ACC112 (cell line): ENCODE measurements around the gene OR8B12.

ENCODE experiments used
- H2AFZ ChIP-seq: fragments of 200-600 bp; sonication (generic); one replicate; pipeline ENCODE4 v1.6.0; 2017; ENCODE audit warnings: antibody characterized with exemption, low read length; ENCODE audit not compliant: unreplicated experiment
- H3K27ac ChIP-seq: fragments of 200-600 bp; sonication (generic); 2 replicates; pipeline ENCODE4 v1.5.1; 2014; ENCODE audit warnings: low read depth, mild to moderate bottlenecking, antibody characterized with exemption, low read length, moderate library complexity
- H3K27me3 ChIP-seq: fragments of 200-600 bp; sonication (generic); 2 replicates; pipeline ENCODE4 v1.6.1; 2014; ENCODE audit warnings: mild to moderate bottlenecking, antibody characterized with exemption, low read length, moderate library complexity, mixed read lengths; ENCODE audit not compliant: insufficient read depth
- H3K36me3 ChIP-seq: fragments of 200-600 bp; sonication (generic); 2 replicates; pipeline ENCODE4 v1.6.1; 2016; ENCODE audit warnings: mild to moderate bottlenecking, antibody characterized with exemption, low read length, moderate library complexity, mixed read lengths; ENCODE audit not compliant: insufficient read depth
- H3K4me1 ChIP-seq: fragments of 200-600 bp; sonication (generic); one replicate; pipeline ENCODE4 v1.6.1; 2016; ENCODE audit warnings: low read length, mixed read lengths; ENCODE audit not compliant: insufficient read depth, unreplicated experiment, control insufficient read depth
- H3K4me3 ChIP-seq: fragments of 200-600 bp; sonication (generic); 2 replicates; pipeline ENCODE4 v1.5.1; 2014; ENCODE audit warnings: mild to moderate bottlenecking, low read depth, low read length
- H3K79me2 ChIP-seq: fragments of 200-600 bp; sonication (generic); one replicate; pipeline ENCODE4 v1.6.0; 2016; ENCODE audit warnings: low read length; ENCODE audit not compliant: control insufficient read depth, unreplicated experiment, insufficient read depth

Gene OR8B12

DNA sequence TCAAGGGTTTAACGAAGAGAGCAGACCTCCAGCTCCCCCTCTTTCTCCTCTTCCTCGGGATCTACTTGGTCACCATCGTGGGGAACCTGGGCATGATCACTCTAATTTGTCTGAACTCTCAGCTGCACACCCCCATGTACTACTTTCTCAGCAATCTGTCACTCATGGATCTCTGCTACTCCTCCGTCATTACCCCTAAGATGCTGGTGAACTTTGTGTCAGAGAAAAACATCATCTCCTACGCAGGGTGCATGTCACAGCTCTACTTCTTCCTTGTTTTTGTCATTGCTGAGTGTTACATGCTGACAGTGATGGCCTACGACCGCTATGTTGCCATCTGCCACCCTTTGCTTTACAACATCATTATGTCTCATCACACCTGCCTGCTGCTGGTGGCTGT, 26.7 kb upstream of the OR8B12 start:
- Histone ChIP-seq H2AFZ (no peak overlapping the region), H3K4me1 (no peaks in the 10 kb centered on the region), H3K79me2 (no peaks in the 10 kb centered on the region), H3K27ac (no peak overlapping the region), H3K27me3 (peaks cover 80% of the 10 kb centered on the region), H3K36me3 (no peaks in the 10 kb centered on the region), H3K4me3 (no peak overlapping the region)

DNA sequence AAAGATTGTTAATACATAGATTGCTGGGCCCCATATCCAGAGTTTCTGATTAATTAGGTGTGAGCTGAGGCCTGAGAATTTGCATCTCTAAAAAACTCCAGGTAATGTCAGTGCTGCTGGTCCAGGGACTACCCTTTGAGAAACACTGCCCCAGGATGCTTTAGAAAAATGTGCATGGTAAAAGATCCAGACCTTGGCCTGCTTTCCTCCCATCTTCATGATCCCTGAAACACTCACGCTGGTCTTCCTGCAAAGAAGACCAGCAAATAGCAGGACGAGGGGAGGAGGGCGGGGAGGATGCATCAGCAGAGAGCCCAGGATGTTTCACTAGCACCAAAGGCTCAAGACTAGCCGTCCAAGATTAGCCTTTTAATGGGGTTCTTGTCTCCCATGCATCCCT, 26.2 kb upstream of the OR8B12 start, which contains the start of gene OR8A1:
TSS of gene OR8A1 (plus strand) at position 301 of the 400 bp plus-strand sequence. CDS start 123 bp downstream, outside the sequence.
- no peak within 1 kb of the TSS for H3K4me3 ChIP-seq
- no peaks in the 10 kb centered on the region for H3K4me1 ChIP-seq
- H3K27ac ChIP-seq = no peak within 1 kb of the TSS
- no peak within 1 kb of the TSS for H2AFZ ChIP-seq
- H3K36me3 ChIP-seq = no peaks in the 10 kb centered on the region
- H3K79me2 ChIP-seq = no peaks in the 10 kb centered on the region
- H3K27me3 ChIP-seq = peaks cover 78% of the 10 kb centered on the region

DNA sequence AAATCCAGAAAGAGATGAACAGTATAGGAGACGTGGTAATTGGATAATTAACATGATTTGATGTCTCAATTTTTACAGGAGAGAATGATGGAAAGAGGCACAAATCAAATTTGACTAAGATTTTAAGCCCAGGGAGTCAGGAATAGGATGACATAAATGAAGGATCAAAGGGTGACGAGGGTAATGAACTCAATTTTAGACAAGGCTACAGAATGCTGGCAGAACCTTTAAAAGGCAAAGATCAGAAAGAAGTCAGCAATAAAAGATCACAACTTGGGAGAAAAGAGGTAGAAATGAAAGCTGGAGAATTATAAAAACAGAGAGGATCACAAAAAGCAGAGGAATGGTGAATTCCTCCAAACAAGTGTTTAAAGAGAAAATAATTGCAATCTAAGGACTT, 13.4 kb upstream of the OR8B12 start:
- H3K36me3 ChIP-seq = no peaks in the 10 kb centered on the region
- H2AFZ ChIP-seq = no peak overlapping the region
- H3K79me2 ChIP-seq = no peaks in the 10 kb centered on the region
- no peaks in the 10 kb centered on the region for H3K4me1 ChIP-seq
- H3K27me3 ChIP-seq = peaks cover 40% of the 10 kb centered on the region
- no peak overlapping the region for H3K27ac ChIP-seq
- no peak overlapping the region for H3K4me3 ChIP-seq

DNA sequence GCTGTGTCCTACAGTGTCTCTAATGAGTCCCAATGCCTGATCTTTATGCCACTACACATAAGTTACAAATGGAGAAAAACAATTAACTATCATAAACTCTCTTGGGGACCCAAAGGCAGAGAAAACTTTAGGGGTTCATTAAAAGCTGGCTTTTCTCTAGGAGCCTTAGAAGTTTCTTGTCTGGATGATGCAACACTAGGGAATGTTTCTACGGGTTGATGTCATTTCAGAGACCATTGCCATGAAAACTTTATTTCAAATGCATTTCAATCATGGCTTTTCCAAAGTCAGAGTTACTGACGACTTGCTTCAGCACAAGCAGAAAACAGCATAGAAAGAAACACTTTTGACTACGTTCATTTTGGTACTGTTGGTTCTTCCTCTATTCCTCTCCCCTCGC, 8.5 kb upstream of the OR8B12 start:
- Histone ChIP-seq H3K79me2 (no peaks in the 10 kb centered on the region), H3K4me1 (no peaks in the 10 kb centered on the region), H3K27me3 (peaks cover 17% of the 10 kb centered on the region; the same call in 1 of the 2 replicates), H3K36me3 (no peaks in the 10 kb centered on the region), H2AFZ (no peak overlapping the region), H3K4me3 (no peak overlapping the region), H3K27ac (no peak overlapping the region)

DNA sequence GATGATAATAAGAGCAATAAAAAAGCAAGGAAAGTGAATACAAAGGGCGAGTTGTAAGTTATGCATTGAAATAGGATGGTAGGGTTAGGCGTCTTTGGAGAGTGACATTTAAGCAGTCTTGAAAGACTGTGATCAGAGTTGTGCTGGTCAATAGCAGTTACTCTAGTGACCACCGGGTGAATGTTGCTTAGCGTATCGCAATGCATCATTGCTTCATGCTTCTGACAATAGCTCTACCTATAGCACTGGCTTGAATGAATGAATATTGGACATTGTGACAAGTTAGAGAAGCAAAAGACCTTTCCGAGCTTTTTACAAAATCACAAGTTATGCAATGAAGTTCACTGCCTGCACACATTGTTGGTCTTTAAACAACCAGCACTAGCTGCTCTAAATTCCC, 7.7 kb upstream of the OR8B12 start:
- H3K4me3 ChIP-seq = no peak overlapping the region
- no peaks in the 10 kb centered on the region for H3K79me2 ChIP-seq
- H3K36me3 ChIP-seq = no peaks in the 10 kb centered on the region
- no peaks in the 10 kb centered on the region for H3K4me1 ChIP-seq
- H3K27me3 ChIP-seq = peaks cover 18% of the 10 kb centered on the region; the same call in 1 of the 2 replicates
- no peak overlapping the region for H2AFZ ChIP-seq
- H3K27ac ChIP-seq = no peak overlapping the region

DNA sequence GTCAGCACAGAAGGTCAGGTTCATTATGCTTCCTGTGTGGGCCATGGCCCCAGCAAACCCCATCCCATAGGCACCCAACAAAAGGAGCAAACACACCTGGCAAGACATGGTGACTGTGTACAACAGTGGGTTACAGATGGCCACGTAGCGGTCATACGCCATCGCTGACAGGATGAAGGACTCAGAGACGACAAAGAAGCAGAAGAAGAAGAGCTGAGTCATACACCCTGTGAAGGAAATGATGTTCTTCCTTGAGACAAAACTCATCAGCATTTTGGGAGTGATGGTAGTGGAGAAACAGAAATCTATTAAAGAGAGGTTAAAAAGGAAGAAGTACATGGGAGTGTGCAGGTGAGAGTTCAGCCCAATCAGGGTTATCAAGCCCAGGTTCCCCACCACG, 309 bp downstream of the OR8B12 start:
- H3K4me1 ChIP-seq = no peaks in the 10 kb centered on the region
- no peak overlapping the region for H2AFZ ChIP-seq
- H3K27ac ChIP-seq = no peak overlapping the region
- no peaks in the 10 kb centered on the region for H3K79me2 ChIP-seq
- H3K27me3 ChIP-seq = peaks cover 38% of the 10 kb centered on the region
- H3K36me3 ChIP-seq = no peaks in the 10 kb centered on the region
- no peak overlapping the region for H3K4me3 ChIP-seq

DNA sequence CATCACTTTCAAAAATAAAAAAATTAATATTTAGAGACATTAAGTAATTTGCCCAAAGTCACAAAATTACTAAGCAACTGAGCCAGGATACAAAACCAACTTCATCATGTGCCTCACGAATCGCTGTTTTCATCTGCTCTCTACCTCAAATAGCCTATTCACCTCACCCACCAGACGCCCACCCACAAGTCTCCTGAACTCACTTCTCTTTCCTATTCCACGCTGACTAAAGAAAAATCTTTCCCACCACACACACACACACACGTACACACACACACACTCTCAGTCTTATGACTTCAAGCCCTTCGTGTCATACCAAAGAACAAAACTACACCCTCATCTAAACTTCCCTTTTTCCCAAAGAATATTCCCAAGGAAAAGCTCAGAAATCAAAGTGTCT, 2.2 kb downstream of the OR8B12 start:
- peaks cover 32% of the 10 kb centered on the region for H3K27me3 ChIP-seq
- H3K27ac ChIP-seq = no peak overlapping the region
- no peaks in the 10 kb centered on the region for H3K36me3 ChIP-seq

DNA sequence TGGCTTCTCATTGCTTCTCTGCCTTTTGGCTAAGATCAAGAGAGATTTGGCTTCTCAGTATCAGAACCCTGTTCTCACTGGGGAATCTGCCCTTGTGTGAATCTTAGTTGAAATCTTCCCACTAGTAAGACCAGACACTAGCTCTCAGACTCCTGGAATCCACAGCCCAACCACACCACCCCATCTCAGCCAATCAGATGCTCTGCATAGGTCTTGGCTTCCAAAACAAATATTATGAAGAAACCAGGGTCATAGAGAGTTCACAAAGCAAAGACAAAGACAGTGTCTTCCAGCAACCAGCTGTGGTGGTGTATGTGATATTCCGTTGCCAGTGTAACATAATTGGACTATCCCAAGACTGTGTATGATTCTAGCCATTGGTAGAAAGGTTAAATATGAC, 5.4 kb downstream of the OR8B12 start:
- Histone ChIP-seq H3K27me3 (peaks cover 7% of the 10 kb centered on the region; the same call in 1 of the 2 replicates), H3K27ac (no peak overlapping the region), H2AFZ (no peak overlapping the region), H3K36me3 (no peaks in the 10 kb centered on the region), H3K4me1 (no peaks in the 10 kb centered on the region), H3K4me3 (no peak overlapping the region), H3K79me2 (no peaks in the 10 kb centered on the region)

More for the DNA sequence above, 2.2 kb downstream of the OR8B12 start:
- Histone ChIP-seq H3K79me2 (no peaks in the 10 kb centered on the region), H3K4me3 (no peak overlapping the region), H3K4me1 (no peaks in the 10 kb centered on the region), H2AFZ (no peak overlapping the region)

DNA sequence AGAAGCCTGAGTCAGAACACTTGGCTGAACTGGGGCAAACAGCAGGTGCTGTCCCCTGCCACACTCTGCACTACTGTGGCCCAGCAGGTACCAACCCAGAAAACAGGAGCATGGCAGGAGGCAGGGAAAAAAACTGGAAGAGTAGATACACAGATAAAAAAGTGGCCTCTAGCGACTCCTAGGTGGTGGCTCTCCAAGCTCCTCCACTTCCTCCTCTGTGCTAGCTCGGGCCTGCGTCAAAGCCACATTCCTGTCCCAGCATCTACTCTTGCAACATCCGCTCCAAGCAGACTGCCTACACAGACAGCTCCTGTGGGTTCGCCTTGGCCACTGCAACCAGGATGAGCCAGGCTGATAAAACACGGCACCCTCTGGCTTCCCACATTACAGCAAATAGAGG, 6.9 kb downstream of the OR8B12 start:
- no peaks in the 10 kb centered on the region for H3K79me2 ChIP-seq
- no peak overlapping the region for H2AFZ ChIP-seq
- H3K4me1 ChIP-seq = no peaks in the 10 kb centered on the region
- no peaks in the 10 kb centered on the region for H3K36me3 ChIP-seq
- no peak overlapping the region for H3K4me3 ChIP-seq
- peaks cover 3% of the 10 kb centered on the region; the same call in 1 of the 2 replicates for H3K27me3 ChIP-seq
- no peak overlapping the region for H3K27ac ChIP-seq

DNA sequence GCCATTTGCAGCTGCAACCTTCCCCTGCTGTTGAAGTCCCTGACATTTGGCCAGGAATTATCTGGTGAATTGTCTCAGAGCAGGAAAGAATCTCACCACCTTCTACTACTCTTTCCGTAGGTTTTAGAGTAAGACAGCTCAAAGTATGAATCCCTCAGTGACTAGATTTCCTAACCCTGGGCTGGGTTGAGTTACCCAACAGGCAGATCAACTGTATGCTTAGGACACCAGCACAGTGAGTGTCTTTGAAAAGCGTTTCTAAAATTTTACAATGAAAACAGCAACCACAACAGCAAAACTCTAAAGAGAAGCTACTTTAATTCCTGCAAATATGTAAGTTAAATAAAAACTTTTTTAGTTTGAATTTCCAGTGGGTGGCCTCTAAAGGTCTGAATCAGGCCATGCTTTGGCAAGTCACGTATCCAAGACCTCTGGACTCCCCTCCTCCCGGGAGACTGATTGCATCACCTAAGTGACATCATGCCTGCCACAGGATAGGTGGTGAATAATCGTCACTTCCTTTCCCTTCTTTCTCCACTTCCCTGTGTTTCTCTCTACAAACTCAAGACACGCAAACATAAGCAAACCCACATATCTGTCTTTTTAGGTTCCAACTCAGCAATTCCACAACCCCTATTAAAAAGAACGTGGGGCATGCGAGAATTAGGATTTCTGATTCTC, 7.8 kb downstream of the OR8B12 start:
- H3K27me3 ChIP-seq = no peaks in the 10 kb centered on the region; the same call in 1 of the 2 replicates
- no peak overlapping the region for H3K4me3 ChIP-seq
- no peaks in the 10 kb centered on the region for H3K4me1 ChIP-seq
- no peaks in the 10 kb centered on the region for H3K36me3 ChIP-seq
- H3K27ac ChIP-seq = no peak overlapping the region
- H3K79me2 ChIP-seq = no peaks in the 10 kb centered on the region
- H2AFZ ChIP-seq = no peak overlapping the region

DNA sequence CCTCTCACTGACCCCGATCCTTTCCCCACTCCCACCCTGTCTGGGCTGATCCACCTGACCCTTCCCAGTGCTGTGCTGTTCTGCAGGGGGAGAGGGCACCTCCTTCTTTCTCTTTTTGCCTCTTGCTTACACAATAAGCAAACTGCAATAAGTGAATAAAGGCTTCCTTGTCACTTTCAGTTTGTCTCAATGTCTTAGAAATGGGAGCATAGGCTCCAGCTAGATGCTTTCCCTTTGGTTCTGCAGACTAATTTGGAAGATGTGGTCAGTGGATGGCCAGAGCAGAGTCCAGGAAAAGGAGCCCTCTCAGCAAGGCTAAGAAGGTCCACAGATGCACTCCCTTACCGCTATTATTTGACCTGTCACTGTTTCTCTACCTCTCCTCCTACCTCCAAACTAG, 9.4 kb downstream of the OR8B12 start:
- Histone ChIP-seq H3K79me2 (no peaks in the 10 kb centered on the region), H3K4me1 (no peaks in the 10 kb centered on the region), H3K27ac (no peak overlapping the region), H3K36me3 (no peaks in the 10 kb centered on the region), H3K27me3 (peaks cover 5% of the 10 kb centered on the region; the same call in 1 of the 2 replicates), H2AFZ (no peak overlapping the region), H3K4me3 (no peak overlapping the region)
